ENCODE results near the gene RUFY3. TPM values are rescaled to one million over a fixed set of nuclear protein-coding genes. Genes with fewer than 3 reads are reported as not detected.

The RUFY3 gene
- total and polyA plus RNA-seq, 9 of the 15 experiments (the other 6 are each of a cell fraction or from before 2014, with no cell fraction given): 4.2 to 31.1 (median 21.5) TPM

GRCh38 chr4:70712604-70713452, 8.9 kb upstream of the RUFY3 start:
- Histone ChIP-seq H3K4me1 (replicated peaks in 1 of 2; ENCODE audit: control insufficient read depth in 2 of 2, insufficient read depth in 2 of 2, low read length in 2 of 2) (peaks cover 8 to 27% of the 10 kb centered on the region in 2 experiments), H4K20me1 (replicated peaks; ENCODE audit: control insufficient read depth, insufficient read depth, low read length) (no peaks in the 10 kb centered on the region), H3K79me2 (ENCODE audit: control insufficient read depth, insufficient read depth, low read length) (peaks cover 32% of the 10 kb centered on the region), H3K4me2 (ENCODE audit: insufficient read depth, low read length) (peak overlapping the region; percentile 35), H3K27ac (ENCODE audit: extremely low read depth, low read depth, low read length) (peak overlapping the region; percentile 56; the same call in 2 of the 3 replicates), H3K36me3 (ENCODE audit: control insufficient read depth, insufficient read depth, low read length) (no peaks in the 10 kb centered on the region), H3K4me3 (no peak overlapping the region), H3K9ac (ENCODE audit: insufficient read depth in 1 of 2, low read depth in 2 of 2, low read length in 2 of 2) (peak overlapping the region; percentile 24 to 61; a peak in 2 of 4 replicates), H3K9me3 (replicated peaks; ENCODE audit: control insufficient read depth, insufficient read depth, low read depth, low read length) (no peaks in the 10 kb centered on the region), H2AFZ (ENCODE audit: low read depth, low read length) (peak overlapping the region; percentile 35; the same call in 1 of the 2 replicates), H3K27me3 (ENCODE audit: control insufficient read depth in 2 of 2, insufficient read depth in 2 of 2, low read length in 2 of 2) (no peaks in the 10 kb centered on the region), H3K9me1 (ENCODE audit: control insufficient read depth, insufficient read depth, low read length) (no peaks in the 10 kb centered on the region)
- DNase-seq (ENCODE audit: extremely low read depth in 1 of 4, low spot score in 3 of 4) (no peak), ATAC-seq (no peak), FAIRE-seq (no peak)
- in situ Hi-C loops (cut with MboI): no loop called here
- CTCF ChIA-PET (ENCODE audit: low intra/inter-chr PET ratio): no interaction called here
- POLR2A ChIA-PET: interaction anchor here (0.7 to 2.8 kb wide), 7 partner anchors 9 to 571 kb away, joined by 3 to 17 read pairs (median 5); partner anchors contain the start of gene RUFY3
- WGBS (ENCODE audit: insufficient coverage, low coverage, missing lambda C conversion rate): 84% methylated on average over 7 of the region's 7 CpGs
- intact Hi-C loops (cut with micrococcal nuclease): no loop called here
- no TSS peak for BruUV-seq (replicated peaks)
- peak; percentile 49 for TF ChIP-seq CEBPB (tag; IDR thresholded peaks at IDR 0.05)
- TF ChIP-seq NR2C1 (IDR thresholded peaks at IDR 0.05): no peak
- TF ChIP-seq NR2C1 (tag; IDR thresholded peaks at IDR 0.05): no peak
- TF ChIP-seq ZBTB1 (CRISPR knock-in tag; IDR thresholded peaks at IDR 0.05; ENCODE audit: borderline replicate concordance, low read depth): no peak
- TF ChIP-seq RREB1 (CRISPR knock-in tag; IDR thresholded peaks at IDR 0.05): 0 out of 2 replicates have a peak, but pooled peaks have one; percentile 33
- TF ChIP-seq ZNF311 (CRISPR knock-in tag; IDR thresholded peaks at IDR 0.05): 0 out of 2 replicates have a peak, but pooled peaks have one; percentile 12
- no peak for TF ChIP-seq ZNF280A (IDR thresholded peaks at IDR 0.05; ENCODE audit: low read depth, partially characterized antibody)
- no peak for TF ChIP-seq SMARCC2 (IDR thresholded peaks at IDR 0.05; ENCODE audit: low read depth)
- no peak for TF ChIP-seq BCL6 (CRISPR knock-in tag; IDR thresholded peaks at IDR 0.05)
- TF ChIP-seq ZZZ3 (IDR thresholded peaks at IDR 0.05): no peak
- TF ChIP-seq E2F5 (CRISPR knock-in tag; IDR thresholded peaks at IDR 0.05): no peak
- no peak for TF ChIP-seq BACH1 (tag; IDR thresholded peaks at IDR 0.05)
- TF ChIP-seq ZC3H11A (IDR thresholded peaks at IDR 0.05; ENCODE audit: low read depth, low read length): no peak
- peak; percentile 22; the same call in 1 of the 2 replicates for TF ChIP-seq CXXC5 (CRISPR knock-in tag; IDR thresholded peaks at IDR 0.05)

Data from K562 (cell line).